ENCODE results near the gene SUCLA2.
"Not testable (repeated sequence)": the region's sequence is repeated elsewhere in the genome, so short reads cannot be mapped to it uniquely, and the experiment has no call there.

Gene SUCLA2

GRCh38 chr13:48009284-48009683, 8.2 kb upstream of the SUCLA2 start:
- Histone ChIP-seq H3K9me2 (replicated peaks; ENCODE audit: low read depth, low read length) (no peaks in the 10 kb centered on the region), H3K27me3 (ENCODE audit: insufficient read depth, low read length, poor library complexity, severe bottlenecking) (no peaks in the 10 kb centered on the region), H3K9me3 (ENCODE audit: insufficient read depth, low read depth, low read length) (no peaks in the 10 kb centered on the region; the same call in 1 of the 2 replicates), H2AFZ (ENCODE audit: low read length) (no peak overlapping the region), H3K4me1 (ENCODE audit: insufficient read depth, low read length, poor library complexity, severe bottlenecking) (no peaks in the 10 kb centered on the region), H3K36me3 (ENCODE audit: insufficient read depth, low read length) (no peaks in the 10 kb centered on the region), H3K9ac (ENCODE audit: low read depth, low read length, poor library complexity, severe bottlenecking) (no peak overlapping the region), H3F3A (ENCODE audit: low read depth) (no peaks in the 10 kb centered on the region), H3K4me2 (ENCODE audit: low read depth, low read length, poor library complexity, severe bottlenecking) (no peak overlapping the region), H3K79me2 (ENCODE audit: insufficient read depth, low read length) (no peaks in the 10 kb centered on the region), H4K20me1 (ENCODE audit: insufficient read depth, low read length, poor library complexity, severe bottlenecking) (no peaks in the 10 kb centered on the region), H3K4me3 (ENCODE audit: low read length, poor library complexity, severe bottlenecking) (no peak overlapping the region)
- TF ChIP-seq CTCF (conservative IDR thresholded peaks at IDR 0.05; ENCODE audit: low read length) (no peak), EZH2phosphoT487 (IDR thresholded peaks at IDR 0.05; ENCODE audit: borderline replicate concordance) (no peak)

GRCh38 chr13:48006396-48006795, 5.3 kb upstream of the SUCLA2 start:
- H3K27me3 ChIP-seq (ENCODE audit: insufficient read depth, low read length, poor library complexity, severe bottlenecking), result no peaks in the 10 kb centered on the region
- no peaks in the 10 kb centered on the region for H3K4me1 ChIP-seq (ENCODE audit: insufficient read depth, low read length, poor library complexity, severe bottlenecking)
- H3K4me2 ChIP-seq (ENCODE audit: low read depth, low read length, poor library complexity, severe bottlenecking), result no peak overlapping the region
- TF ChIP-seq CTCF (conservative IDR thresholded peaks at IDR 0.05; ENCODE audit: low read length) (no peak), EZH2phosphoT487 (IDR thresholded peaks at IDR 0.05; ENCODE audit: borderline replicate concordance) (no peak)
- H3K9me2 ChIP-seq (replicated peaks; ENCODE audit: low read depth, low read length), result no peaks in the 10 kb centered on the region
- H3K4me3 ChIP-seq (ENCODE audit: low read length, poor library complexity, severe bottlenecking), result no peak overlapping the region
- H3K9ac ChIP-seq (ENCODE audit: low read depth, low read length, poor library complexity, severe bottlenecking), result no peak overlapping the region
- no peaks in the 10 kb centered on the region for H3K79me2 ChIP-seq (ENCODE audit: insufficient read depth, low read length)
- H4K20me1 ChIP-seq (ENCODE audit: insufficient read depth, low read length, poor library complexity, severe bottlenecking), result no peaks in the 10 kb centered on the region
- H2AFZ ChIP-seq (ENCODE audit: low read length), result no peak overlapping the region
- no peaks in the 10 kb centered on the region for H3F3A ChIP-seq (ENCODE audit: low read depth)
- H3K9me3 ChIP-seq (ENCODE audit: insufficient read depth, low read depth, low read length), result no peaks in the 10 kb centered on the region
- no peaks in the 10 kb centered on the region for H3K36me3 ChIP-seq (ENCODE audit: insufficient read depth, low read length)

GRCh38 chr13:48004201-48004600, 3.1 kb upstream of the SUCLA2 start:
- Histone ChIP-seq H3K9me2 (replicated peaks; ENCODE audit: low read depth, low read length) (no peaks in the 10 kb centered on the region), H3K9ac (ENCODE audit: low read depth, low read length, poor library complexity, severe bottlenecking) (no peak overlapping the region), H3K79me2 (ENCODE audit: insufficient read depth, low read length) (peaks cover 19% of the 10 kb centered on the region), H2AFZ (ENCODE audit: low read length) (no peak overlapping the region), H3K4me3 (ENCODE audit: low read length, poor library complexity, severe bottlenecking) (no peak overlapping the region), H3K27me3 (ENCODE audit: insufficient read depth, low read length, poor library complexity, severe bottlenecking) (no peaks in the 10 kb centered on the region), H3F3A (ENCODE audit: low read depth) (no peaks in the 10 kb centered on the region), H3K4me1 (ENCODE audit: insufficient read depth, low read length, poor library complexity, severe bottlenecking) (peaks cover 8% of the 10 kb centered on the region), H4K20me1 (ENCODE audit: insufficient read depth, low read length, poor library complexity, severe bottlenecking) (no peaks in the 10 kb centered on the region), H3K36me3 (ENCODE audit: insufficient read depth, low read length) (no peaks in the 10 kb centered on the region), H3K4me2 (ENCODE audit: low read depth, low read length, poor library complexity, severe bottlenecking) (no peak overlapping the region), H3K9me3 (ENCODE audit: insufficient read depth, low read depth, low read length) (no peaks in the 10 kb centered on the region)
- no peak for TF ChIP-seq EZH2phosphoT487 (IDR thresholded peaks at IDR 0.05; ENCODE audit: borderline replicate concordance)

GRCh38 chr13:48001999-48002398, 926 bp upstream of the SUCLA2 start:
- H3K9me3 ChIP-seq (ENCODE audit: insufficient read depth, low read depth, low read length); H4K20me1 ChIP-seq (ENCODE audit: insufficient read depth, low read length, poor library complexity, severe bottlenecking); H3K36me3 ChIP-seq (ENCODE audit: insufficient read depth, low read length); H3K9me2 ChIP-seq (replicated peaks; ENCODE audit: low read depth, low read length); H3F3A ChIP-seq (ENCODE audit: low read depth); H3K9ac ChIP-seq (ENCODE audit: low read depth, low read length, poor library complexity, severe bottlenecking); H2AFZ ChIP-seq (ENCODE audit: low read length); H3K27me3 ChIP-seq (ENCODE audit: insufficient read depth, low read length, poor library complexity, severe bottlenecking); H3K4me3 ChIP-seq (ENCODE audit: low read length, poor library complexity, severe bottlenecking): not testable (repeated sequence)
- Histone ChIP-seq H3K4me2 (ENCODE audit: low read depth, low read length, poor library complexity, severe bottlenecking) (peak overlapping the region; percentile 81), H3K79me2 (ENCODE audit: insufficient read depth, low read length) (peaks cover 41% of the 10 kb centered on the region), H3K4me1 (ENCODE audit: insufficient read depth, low read length, poor library complexity, severe bottlenecking) (peaks cover 30% of the 10 kb centered on the region)

All from Loucy (cell line).